CD4-positive, alpha-beta T cell treated with Interleukin-2 at 100 ng/mL for 4 hours (primary cell): ENCODE measurements around the gene PRKCZ.

Experiments used
- DNase-seq: peaks from one replicate; pipeline ENCODE4 v3.0.0-alpha.2; 2020; ENCODE audit warnings: low spot score

The PRKCZ gene

GRCh38 chr1:2046174-2046917 is 3.9 kb upstream of the PRKCZ start:
- DNase-seq: peak; percentile 39

GRCh38 chr1:2046953-2047748 is 3.1 kb upstream of the PRKCZ start:
- no peak for DNase-seq

- no peak for DNase-seq
Measured at GRCh38 chr1:2047749-2048729, 2.2 kb upstream of the PRKCZ start.

GRCh38 chr1:2049225-2049717 is 940 bp upstream of the PRKCZ start:
- no peak for DNase-seq

GRCh38 chr1:2050461-2050792 is 216 bp downstream of the PRKCZ start:
- no peak for DNase-seq

GRCh38 chr1:2050793-2051682 is 827 bp downstream of the PRKCZ start:
- DNase-seq: no peak

GRCh38 chr1:2052054-2052679 is 2.0 kb downstream of the PRKCZ start:
- no peak for DNase-seq

GRCh38 chr1:2052756-2053155 is 2.5 kb downstream of the PRKCZ start:
- no peak for DNase-seq

- DNase-seq: no peak
Measured at GRCh38 chr1:2053217-2053616, 3.0 kb downstream of the PRKCZ start.

GRCh38 chr1:2053784-2054376 is 3.7 kb downstream of the PRKCZ start:
- DNase-seq: no peak

GRCh38 chr1:2054560-2054959 is 4.3 kb downstream of the PRKCZ start:
- DNase-seq: no peak

- no peak for DNase-seq
Measured at GRCh38 chr1:2055911-2056575, 5.8 kb downstream of the PRKCZ start.

GRCh38 chr1:2056955-2057590 is 6.9 kb downstream of the PRKCZ start:
- no peak for DNase-seq

- no peak for DNase-seq
Measured at GRCh38 chr1:2059290-2059953, 9.2 kb downstream of the PRKCZ start.

GRCh38 chr1:2060072-2060471 is 9.9 kb downstream of the PRKCZ start:
- no peak for DNase-seq

- no peak for DNase-seq
Measured at GRCh38 chr1:2060535-2060934, 10.3 kb downstream of the PRKCZ start.

- DNase-seq: no peak
Measured at GRCh38 chr1:2061065-2061778, 11.0 kb downstream of the PRKCZ start.

- DNase-seq: no peak
Measured at GRCh38 chr1:2065699-2066098, 15.5 kb downstream of the PRKCZ start.
